ENCODE data around the gene ZDHHC13. TPM values are rescaled to one million over a fixed set of nuclear protein-coding genes. Genes with fewer than 3 reads are reported as not detected.
A peak's percentile ranks its signal among the peaks of the same experiment; 100 is the strongest.

ZDHHC13 gene
- total and polyA plus RNA-seq, 12 donors: 6.0 to 9.4 (median 7.2) TPM

DNA sequence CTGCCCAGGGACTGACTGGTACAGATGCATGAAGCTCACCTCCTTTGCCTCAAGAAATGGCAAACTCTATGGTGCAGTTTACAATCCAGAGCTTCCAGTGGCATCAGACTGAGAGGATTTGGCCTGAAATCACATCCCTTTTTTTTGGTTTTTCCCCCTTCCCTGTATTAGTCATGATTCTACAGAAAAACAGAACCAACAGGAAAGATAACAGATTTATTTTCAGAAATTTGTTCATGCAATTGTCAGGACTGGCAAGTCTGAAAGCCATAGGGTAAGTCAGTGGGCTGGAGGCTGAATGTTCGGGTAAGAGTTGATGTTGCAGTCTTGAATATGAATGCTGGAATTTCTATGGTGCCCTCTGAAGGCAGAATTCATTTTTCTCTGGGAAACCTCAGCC lies 12.0 kb upstream of the ZDHHC13 start:
- Histone ChIP-seq H3K36me3 (no peaks in the 10 kb centered on the region), H3K27me3 (no peaks in the 10 kb centered on the region), H3K4me3 (no peak overlapping the region), H3K9me3 (peaks cover 0 to 8% (median 0%) of the 10 kb centered on the region in 11 donors), H3K27ac (no peak overlapping the region), H3K4me1 (peaks cover 0 to 8% (median 0%) of the 10 kb centered on the region in 9 donors)
- DNase-seq (no peak), ATAC-seq (no peak)
- WGBS, 2 donors: 82 to 91% methylated on average over 1 of the region's 1 CpG
- TF ChIP-seq, protein P1, sequence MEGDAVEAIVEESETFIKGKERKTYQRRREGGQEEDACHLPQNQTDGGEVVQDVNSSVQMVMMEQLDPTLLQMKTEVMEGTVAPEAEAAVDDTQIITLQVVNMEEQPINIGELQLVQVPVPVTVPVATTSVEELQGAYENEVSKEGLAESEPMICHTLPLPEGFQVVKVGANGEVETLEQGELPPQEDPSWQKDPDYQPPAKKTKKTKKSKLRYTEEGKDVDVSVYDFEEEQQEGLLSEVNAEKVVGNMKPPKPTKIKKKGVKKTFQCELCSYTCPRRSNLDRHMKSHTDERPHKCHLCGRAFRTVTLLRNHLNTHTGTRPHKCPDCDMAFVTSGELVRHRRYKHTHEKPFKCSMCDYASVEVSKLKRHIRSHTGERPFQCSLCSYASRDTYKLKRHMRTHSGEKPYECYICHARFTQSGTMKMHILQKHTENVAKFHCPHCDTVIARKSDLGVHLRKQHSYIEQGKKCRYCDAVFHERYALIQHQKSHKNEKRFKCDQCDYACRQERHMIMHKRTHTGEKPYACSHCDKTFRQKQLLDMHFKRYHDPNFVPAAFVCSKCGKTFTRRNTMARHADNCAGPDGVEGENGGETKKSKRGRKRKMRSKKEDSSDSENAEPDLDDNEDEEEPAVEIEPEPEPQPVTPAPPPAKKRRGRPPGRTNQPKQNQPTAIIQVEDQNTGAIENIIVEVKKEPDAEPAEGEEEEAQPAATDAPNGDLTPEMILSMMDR (IDR thresholded peaks at IDR 0.05): no peak
- intact Hi-C loops (cut with DNase I): no loop called here

DNA sequence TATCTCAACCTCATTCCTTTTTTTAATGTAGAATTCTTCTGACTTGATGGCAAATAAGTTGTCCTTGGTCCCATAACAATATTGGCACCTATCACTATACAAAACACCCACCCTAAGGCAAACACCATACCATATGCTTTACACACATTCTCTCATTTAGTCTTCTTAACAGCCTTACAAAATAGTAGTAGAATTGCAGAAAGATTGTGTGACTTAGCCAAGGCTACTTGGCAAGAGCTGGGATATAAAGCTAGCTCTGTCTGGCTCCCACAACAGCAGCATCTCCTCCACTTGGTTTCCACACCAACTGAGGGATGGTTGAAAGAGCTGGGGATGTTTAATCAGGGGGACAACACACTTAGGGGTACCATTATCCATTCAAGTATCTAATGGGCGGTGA lies 9.8 kb upstream of the ZDHHC13 start:
- H3K4me3 ChIP-seq: no peak overlapping the region
- no peaks in the 10 kb centered on the region for H3K27me3 ChIP-seq
- intact Hi-C loops (cut with DNase I): no loop called here
- no peaks in the 10 kb centered on the region for H3K36me3 ChIP-seq
- WGBS, 2 donors: 80 to 94% methylated on average over 1 of the region's 1 CpG
- DNase-seq (no peak), ATAC-seq (no peak)
- no peak overlapping the region for H3K27ac ChIP-seq
- H3K4me1 ChIP-seq: peaks cover 0 to 10% (median 0%) of the 10 kb centered on the region in 9 donors
- TF ChIP-seq, protein P1 (IDR thresholded peaks at IDR 0.05): no peak
- no peaks in the 10 kb centered on the region for H3K9me3 ChIP-seq

DNA sequence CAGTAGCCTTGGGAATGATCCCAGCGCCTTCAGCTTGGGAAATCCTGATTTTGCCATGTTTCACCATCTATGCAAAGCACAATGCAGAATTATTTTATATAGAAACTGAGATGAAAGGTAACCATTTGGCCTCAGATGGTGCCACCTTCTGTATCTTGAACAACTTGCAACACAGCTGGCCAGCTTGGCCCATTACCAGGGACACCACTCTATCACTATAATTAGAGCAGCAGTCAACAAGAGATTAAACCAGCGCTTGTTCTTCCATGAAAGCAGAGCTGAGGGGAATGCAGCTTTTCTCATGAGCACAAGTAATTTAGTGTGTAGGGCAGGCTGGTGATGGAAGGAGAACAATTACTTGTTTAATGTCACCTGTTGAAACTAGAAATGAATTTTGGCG lies 6.7 kb upstream of the ZDHHC13 start:
- DNase-seq (peak; percentile 47 to 61), ATAC-seq (peak in 7 of 8 donors; percentile 69 to 94 (median 90))
- no peaks in the 10 kb centered on the region for H3K27me3 ChIP-seq
- 45 to 60% methylated on average over 3 of the region's 3 CpGs for WGBS, 2 donors
- intact Hi-C loops (cut with DNase I): loop anchor here in 3 of 10 donors (1.0 to 5.0 kb wide), 3 partner anchors 33 kb away; no protein-coding TSS in a partner anchor
- H3K27ac ChIP-seq: peak overlapping the region in 4 of 10 donors; percentile 10 to 62 (median 43)
- peaks cover 0 to 8% (median 0%) of the 10 kb centered on the region in 9 donors for H3K4me1 ChIP-seq
- TF ChIP-seq, protein P1 (IDR thresholded peaks at IDR 0.05): peak in 4 of 9 donors; percentile 17 to 44 (median 42)
- H3K4me3 ChIP-seq: no peak overlapping the region
- no peaks in the 10 kb centered on the region for H3K36me3 ChIP-seq
- no peaks in the 10 kb centered on the region for H3K9me3 ChIP-seq

DNA sequence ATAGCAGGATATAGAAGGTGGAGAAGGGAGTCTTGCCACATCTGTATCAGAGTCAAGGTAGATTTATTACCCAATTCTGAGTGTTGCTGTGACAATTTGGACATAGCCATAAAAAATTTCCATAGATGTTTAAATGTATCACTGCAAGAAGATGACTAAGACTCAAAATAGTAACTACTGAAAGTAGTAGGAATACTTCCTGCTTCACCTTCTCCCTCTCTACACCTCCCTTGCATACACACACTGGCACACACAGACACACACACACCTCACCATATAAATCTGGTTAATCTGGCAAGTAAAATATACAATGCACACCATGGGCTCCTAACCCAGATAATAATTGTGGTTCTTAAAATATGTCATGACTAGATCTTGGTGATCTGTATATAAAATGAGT lies 5.2 kb upstream of the ZDHHC13 start:
- no peaks in the 10 kb centered on the region for H3K36me3 ChIP-seq
- no peaks in the 10 kb centered on the region for H3K27me3 ChIP-seq
- intact Hi-C loops (cut with DNase I): loop anchor here in 2 of 10 donors (2.0 to 5.0 kb wide), 2 partner anchors 35 kb away; no protein-coding TSS in a partner anchor
- no peak for DNase-seq
- no peak for ATAC-seq
- H3K27ac ChIP-seq: no peak overlapping the region
- H3K9me3 ChIP-seq: no peaks in the 10 kb centered on the region
- peaks cover 0 to 15% (median 5%) of the 10 kb centered on the region in 9 donors for H3K4me1 ChIP-seq
- no peak overlapping the region for H3K4me3 ChIP-seq
- TF ChIP-seq, protein P1 (IDR thresholded peaks at IDR 0.05): no peak
